HK-2 (cell line): ENCODE data around the gene MRPL47.
"Not testable (repeated sequence)": the region's sequence is repeated elsewhere in the genome, so short reads cannot be mapped to it uniquely, and the experiment has no call there.

Source experiments
- DNase-seq: peaks from one replicate; pipeline ENCODE4 v3.0.0-alpha.2; 2018; ENCODE audit not compliant: unreplicated experiment

MRPL47 gene

GRCh38 chr3:179604321-179605078 lies at the start of gene MRPL47, which contains the start of gene NDUFB5:
TSS of gene MRPL47 (minus strand) at chr3:179604638. CDS start at chr3:179604624, 14 bp downstream.
TSS of gene NDUFB5 (plus strand) at chr3:179604794. CDS start at chr3:179604816, 22 bp downstream.
- DNase-seq: peak; percentile 90

GRCh38 chr3:179653096-179653797 lies 48.8 kb upstream of the MRPL47 start:
- peak; percentile 77 for DNase-seq

- DNase-seq: peak; percentile 76
These were observed 48.1 kb upstream of the MRPL47 start, which contains the start of gene USP13 for GRCh38 chr3:179652447-179653095. TSS of gene USP13 (plus strand) at chr3:179653040. CDS start at chr3:179653226, 186 bp downstream.

- no peak for DNase-seq
These were observed 47.4 kb upstream of the MRPL47 start for GRCh38 chr3:179651687-179652446.

GRCh38 chr3:179646177-179646576 lies 41.7 kb upstream of the MRPL47 start:
- DNase-seq: no peak

GRCh38 chr3:179643837-179644236 lies 39.4 kb upstream of the MRPL47 start:
- DNase-seq: not testable (repeated sequence)

- no peak for DNase-seq
These were observed 38.4 kb upstream of the MRPL47 start for GRCh38 chr3:179642871-179643270.

GRCh38 chr3:179640469-179640868 lies 36.0 kb upstream of the MRPL47 start:
- no peak for DNase-seq

- DNase-seq: no peak
These were observed 26.5 kb upstream of the MRPL47 start for GRCh38 chr3:179630753-179631451.

GRCh38 chr3:179624451-179624850 lies 20.0 kb upstream of the MRPL47 start:
- DNase-seq: no peak

GRCh38 chr3:179622023-179622422 lies 17.6 kb upstream of the MRPL47 start:
- DNase-seq: no peak

- no peak for DNase-seq
These were observed 11.2 kb upstream of the MRPL47 start for GRCh38 chr3:179615458-179616173.

GRCh38 chr3:179613807-179614206 lies 9.4 kb upstream of the MRPL47 start:
- no peak for DNase-seq

- no peak for DNase-seq
These were observed 5.6 kb upstream of the MRPL47 start for GRCh38 chr3:179610066-179610465.

- no peak for DNase-seq
These were observed 4.7 kb upstream of the MRPL47 start for GRCh38 chr3:179608931-179609720.

- no peak for DNase-seq
These were observed 2.2 kb upstream of the MRPL47 start for GRCh38 chr3:179606534-179607085.

- no peak for DNase-seq
These were observed 607 bp downstream of the MRPL47 start for GRCh38 chr3:179603831-179604230.

GRCh38 chr3:179603321-179603720 lies 1.1 kb downstream of the MRPL47 start:
- no peak for DNase-seq

GRCh38 chr3:179599531-179599930 lies 4.9 kb downstream of the MRPL47 start:
- no peak for DNase-seq
